Colonic mucosa (tissue), 4 donors: Measurements from ENCODE around the gene ZDHHC14. TPM values are rescaled to one million over a fixed set of nuclear protein-coding genes. Genes with fewer than 3 reads are reported as not detected.

Experiments used
- DNase-seq: peaks from one replicate; pipeline ENCODE4 v3.0.0-alpha.2; 2020
- H3K27ac ChIP-seq: fragments of 200-600 bp; one replicate; pipeline ENCODE4 v1.8.0; 2021
- H3K27me3 ChIP-seq: fragments of 200-600 bp; one replicate; pipeline ENCODE4 v1.8.0; 2021
- H3K36me3 ChIP-seq: fragments of 200-600 bp; one replicate; pipeline ENCODE4 v1.8.0; 2021
- H3K4me1 ChIP-seq: fragments of 200-600 bp; one replicate; pipeline ENCODE4 v1.8.0; 2021; ENCODE audit warnings: mild to moderate bottlenecking
- H3K4me3 ChIP-seq: fragments of 200-600 bp; one replicate; pipeline ENCODE4 v1.8.0; 2021
- H3K9ac ChIP-seq, 2 donors: one replicate each; pipeline ENCODE4 v1.7.0; 2013; ENCODE audit warnings: control low read depth in 2 of 2, low read depth in 2 of 2, low read length in 2 of 2
- H3K9me3 ChIP-seq: fragments of 200-600 bp; one replicate; pipeline ENCODE4 v1.8.0; 2021
- intact Hi-C: fragments of 100-400 bp; cut with DNase I; formaldehyde crosslinking; loops from one replicate; pipeline ENCODE4 v1.14.1; 2022
- total RNA-seq, 2 donors: library from RNA; stranded (reverse); fragmentation: NEBNext Ultra II Directional in 1 of 2; extraction: Animal tissue kit (Norgen Biotek cat#: 25700) in 1 of 2; gene quantifications; one replicate each; pipeline ENCODE4 v1.2.1, GENCODE V29; 2021
- TF ChIP-seq, protein P1 (sequence below): fragments of 200-600 bp; IDR thresholded peaks from one replicate; pipeline ENCODE4 v1.8.0; 2022; ENCODE audit warnings: antibody characterized with exemption, mild to moderate bottlenecking
- donor health status: healthy.
- donor health status: DM: no; HTN: no; CAD: no.
- donor health status: DM: no; HTN: no; CAD: no.

The ZDHHC14 gene
- total RNA-seq, 2 donors from 2014 or later, result 8.4 to 11.4 TPM

DNA sequence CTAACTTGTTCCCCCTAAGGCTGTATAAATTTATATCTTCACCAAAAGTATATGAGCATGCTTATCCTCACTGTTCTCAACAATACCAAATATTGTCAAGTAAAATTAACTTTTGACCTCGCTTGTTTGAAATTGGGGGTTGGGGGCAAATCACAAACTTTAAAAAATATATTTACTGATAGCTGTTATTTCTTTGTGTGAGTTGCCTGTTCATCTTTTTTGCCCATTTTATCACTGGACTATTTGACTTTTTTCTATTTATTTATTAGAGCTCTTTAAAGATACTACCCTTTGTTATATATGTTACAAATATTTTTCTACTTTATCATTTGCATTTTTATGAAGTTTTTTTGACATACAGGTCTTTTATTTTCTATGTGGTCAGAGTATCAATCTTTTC lies 187.7 kb downstream of the ZDHHC14 start:
- no peak for DNase-seq
- Histone ChIP-seq H3K9ac (no peak overlapping the region), H3K27ac (no peak overlapping the region), H3K27me3 (no peaks in the 10 kb centered on the region), H3K36me3 (no peaks in the 10 kb centered on the region), H3K4me3 (no peak overlapping the region), H3K4me1 (no peaks in the 10 kb centered on the region), H3K9me3 (no peaks in the 10 kb centered on the region)
- TF ChIP-seq, protein P1, sequence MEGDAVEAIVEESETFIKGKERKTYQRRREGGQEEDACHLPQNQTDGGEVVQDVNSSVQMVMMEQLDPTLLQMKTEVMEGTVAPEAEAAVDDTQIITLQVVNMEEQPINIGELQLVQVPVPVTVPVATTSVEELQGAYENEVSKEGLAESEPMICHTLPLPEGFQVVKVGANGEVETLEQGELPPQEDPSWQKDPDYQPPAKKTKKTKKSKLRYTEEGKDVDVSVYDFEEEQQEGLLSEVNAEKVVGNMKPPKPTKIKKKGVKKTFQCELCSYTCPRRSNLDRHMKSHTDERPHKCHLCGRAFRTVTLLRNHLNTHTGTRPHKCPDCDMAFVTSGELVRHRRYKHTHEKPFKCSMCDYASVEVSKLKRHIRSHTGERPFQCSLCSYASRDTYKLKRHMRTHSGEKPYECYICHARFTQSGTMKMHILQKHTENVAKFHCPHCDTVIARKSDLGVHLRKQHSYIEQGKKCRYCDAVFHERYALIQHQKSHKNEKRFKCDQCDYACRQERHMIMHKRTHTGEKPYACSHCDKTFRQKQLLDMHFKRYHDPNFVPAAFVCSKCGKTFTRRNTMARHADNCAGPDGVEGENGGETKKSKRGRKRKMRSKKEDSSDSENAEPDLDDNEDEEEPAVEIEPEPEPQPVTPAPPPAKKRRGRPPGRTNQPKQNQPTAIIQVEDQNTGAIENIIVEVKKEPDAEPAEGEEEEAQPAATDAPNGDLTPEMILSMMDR, result no peak
- intact Hi-C loops, result no loop called here

DNA sequence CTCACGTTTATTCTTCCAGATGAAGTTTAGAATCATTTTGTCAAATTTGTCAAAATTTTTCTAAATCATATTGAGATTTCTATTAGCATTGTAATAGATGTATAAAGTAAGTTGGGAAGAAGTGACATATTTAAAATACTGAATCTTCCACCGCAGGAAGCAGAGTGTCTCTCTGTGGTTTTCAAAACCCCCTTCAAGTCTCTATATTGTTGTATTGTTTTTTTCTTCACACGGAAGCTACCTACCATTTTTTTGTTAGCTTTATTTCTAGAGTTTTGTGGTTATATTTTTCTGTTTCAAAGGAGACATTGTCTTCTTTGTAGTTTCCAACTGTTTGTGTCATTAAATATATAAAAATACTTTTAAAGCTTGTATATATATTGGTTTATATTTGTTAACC lies 188.6 kb downstream of the ZDHHC14 start:
- intact Hi-C loops, result no loop called here
- DNase-seq, result no peak
- no peak overlapping the region for H3K4me3 ChIP-seq
- TF ChIP-seq, protein P1, result no peak
- no peaks in the 10 kb centered on the region for H3K36me3 ChIP-seq
- no peaks in the 10 kb centered on the region for H3K27me3 ChIP-seq
- H3K4me1 ChIP-seq, result no peaks in the 10 kb centered on the region
- no peak overlapping the region for H3K27ac ChIP-seq
- no peaks in the 10 kb centered on the region for H3K9me3 ChIP-seq
- H3K9ac ChIP-seq, result no peak overlapping the region

DNA sequence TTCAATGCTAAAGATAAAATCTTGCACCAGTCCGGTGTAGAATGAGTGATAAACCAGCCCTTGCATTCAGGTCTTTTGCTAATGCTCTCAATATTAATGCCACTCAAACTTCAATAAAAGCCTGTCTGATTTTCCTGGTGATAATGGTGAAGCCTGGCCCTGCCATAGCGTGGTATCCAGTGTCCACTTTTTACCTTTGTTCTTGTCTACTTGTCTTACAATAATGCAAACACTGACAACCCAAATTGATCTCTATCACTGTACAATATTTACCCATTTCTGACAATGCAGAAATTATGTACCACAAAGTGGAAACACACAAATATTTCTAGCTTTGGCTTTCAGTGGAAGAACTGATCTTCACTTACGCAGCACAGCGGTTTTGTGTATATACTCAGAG lies 189.1 kb downstream of the ZDHHC14 start:
- Histone ChIP-seq H3K4me1 (no peaks in the 10 kb centered on the region), H3K27ac (no peak overlapping the region), H3K9ac (no peak overlapping the region), H3K4me3 (no peak overlapping the region), H3K27me3 (no peaks in the 10 kb centered on the region), H3K36me3 (no peaks in the 10 kb centered on the region), H3K9me3 (no peaks in the 10 kb centered on the region)
- TF ChIP-seq, protein P1, result no peak
- DNase-seq, result no peak
- intact Hi-C loops, result no loop called here

DNA sequence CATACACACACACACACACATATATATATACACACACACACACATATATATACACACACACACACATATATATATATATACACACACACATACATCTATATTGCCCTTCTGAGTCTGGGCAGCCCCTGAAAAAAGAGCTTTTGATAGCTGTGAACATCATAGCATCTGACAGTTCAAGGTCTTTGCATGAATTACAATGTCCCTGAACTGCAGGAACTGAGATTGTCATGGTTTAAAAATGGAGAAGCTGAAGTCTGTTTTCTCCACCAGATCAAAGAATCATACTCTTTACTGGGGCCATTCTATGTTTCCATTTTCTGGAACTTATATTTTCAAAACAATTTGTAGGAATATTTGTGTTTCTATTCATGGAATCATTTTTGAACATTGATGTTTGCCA lies 189.8 kb downstream of the ZDHHC14 start:
- TF ChIP-seq, protein P1, result no peak
- intact Hi-C loops, result no loop called here
- no peaks in the 10 kb centered on the region for H3K36me3 ChIP-seq
- no peaks in the 10 kb centered on the region for H3K9me3 ChIP-seq
- no peaks in the 10 kb centered on the region for H3K4me1 ChIP-seq
- no peak overlapping the region for H3K27ac ChIP-seq
- no peaks in the 10 kb centered on the region for H3K27me3 ChIP-seq
- no peak for DNase-seq
- H3K4me3 ChIP-seq, result no peak overlapping the region
- H3K9ac ChIP-seq, result no peak overlapping the region

DNA sequence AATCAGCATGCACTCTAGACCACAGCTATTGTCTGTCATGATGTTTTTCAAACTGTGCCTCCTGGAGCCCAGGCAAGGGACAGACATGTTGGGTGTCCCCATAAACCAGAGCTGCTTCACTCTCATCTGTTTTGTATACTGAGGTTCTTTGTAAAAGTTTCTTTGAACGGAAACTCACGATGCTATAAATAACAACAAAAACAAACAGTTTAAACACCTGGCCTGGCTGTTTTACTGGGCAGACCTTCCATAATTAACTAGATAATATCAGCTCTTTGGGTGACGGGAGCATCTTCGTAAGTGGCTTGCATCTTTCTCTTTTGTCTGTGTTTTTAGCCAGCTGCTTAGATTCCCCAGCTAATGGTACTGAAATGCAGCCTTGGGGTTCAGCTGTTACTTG lies 190.3 kb downstream of the ZDHHC14 start:
- no peaks in the 10 kb centered on the region for H3K36me3 ChIP-seq
- DNase-seq, result no peak
- H3K4me1 ChIP-seq, result no peaks in the 10 kb centered on the region
- no peak overlapping the region for H3K9ac ChIP-seq
- no peaks in the 10 kb centered on the region for H3K27me3 ChIP-seq
- intact Hi-C loops, result no loop called here
- TF ChIP-seq, protein P1, result no peak
- no peak overlapping the region for H3K4me3 ChIP-seq
- no peak overlapping the region for H3K27ac ChIP-seq
- no peaks in the 10 kb centered on the region for H3K9me3 ChIP-seq

DNA sequence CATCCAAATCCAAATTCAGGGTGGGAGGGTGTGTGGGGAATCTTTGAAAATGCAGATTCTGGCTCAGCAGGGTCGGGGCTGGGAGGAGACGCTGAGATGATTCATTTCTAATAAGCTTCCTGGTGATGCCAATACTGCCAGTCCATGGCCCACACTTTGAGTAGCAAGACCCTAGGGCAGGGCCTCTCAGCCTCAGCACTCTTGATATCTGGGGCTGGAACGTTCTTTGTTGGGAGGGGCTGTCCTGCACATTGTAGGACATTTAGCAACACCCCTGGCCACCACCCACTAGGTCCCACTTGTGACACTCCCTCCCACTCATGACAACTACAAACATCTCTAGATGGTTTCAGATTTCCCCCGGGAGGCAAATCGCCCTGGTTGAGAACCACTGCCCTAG lies 191.0 kb downstream of the ZDHHC14 start:
- Histone ChIP-seq H3K4me3 (no peak overlapping the region), H3K27me3 (no peaks in the 10 kb centered on the region), H3K27ac (no peak overlapping the region), H3K9me3 (no peaks in the 10 kb centered on the region), H3K4me1 (no peaks in the 10 kb centered on the region), H3K36me3 (no peaks in the 10 kb centered on the region), H3K9ac (no peak overlapping the region)
- intact Hi-C loops, result no loop called here
- TF ChIP-seq, protein P1, result no peak
- no peak for DNase-seq
